Subcutaneous abdominal adipose tissue (tissue), 5 donors: ENCODE data around the gene ANO9.

Experiments used
- H3K27ac ChIP-seq: one replicate; pipeline ENCODE4 v1.7.0; 2013; ENCODE audit warnings: low read depth, mild to moderate bottlenecking, inconsistent platforms, low read length, moderate library complexity
- H3K27me3 ChIP-seq, 5 donors: one replicate each; pipeline ENCODE4 v1.7.0; 2013; ENCODE audit warnings: low read length in 5 of 5, inconsistent platforms in 1 of 5; ENCODE audit not compliant: control insufficient read depth in 5 of 5, insufficient read depth in 4 of 5
- H3K36me3 ChIP-seq, 5 donors: one replicate each; pipeline ENCODE4 v1.7.0; 2013; ENCODE audit warnings: low read length in 5 of 5; ENCODE audit not compliant: control insufficient read depth in 5 of 5, insufficient read depth in 5 of 5
- H3K4me1 ChIP-seq, 5 donors: one replicate each; pipeline ENCODE4 v1.7.0; 2013; ENCODE audit warnings: low read length in 5 of 5, mild to moderate bottlenecking in 3 of 5, moderate library complexity in 1 of 5; ENCODE audit not compliant: control insufficient read depth in 5 of 5, insufficient read depth in 5 of 5
- H3K4me3 ChIP-seq, 5 donors: one replicate each; pipeline ENCODE4 v1.7.0; 2013; ENCODE audit warnings: low read length in 5 of 5, low read depth in 1 of 5
- H3K9ac ChIP-seq, 5 donors: one replicate each; pipeline ENCODE4 v1.7.0; 2013; ENCODE audit warnings: low read length in 5 of 5, mild to moderate bottlenecking in 4 of 5, moderate library complexity in 3 of 5
- H3K9me3 ChIP-seq, 5 donors: one replicate each; pipeline ENCODE4 v1.7.0; 2013; ENCODE audit warnings: low read length in 5 of 5; ENCODE audit not compliant: control insufficient read depth in 5 of 5
- donor health status: healthy.
- donor health status: healthy.
- donor health status: healthy.
- donor health status: healthy.
- donor health status: healthy.

ANO9 gene

GRCh38 chr11:379205-380094 is 62.4 kb downstream of the ANO9 start:
- Histone ChIP-seq H3K27ac (no peak overlapping the region), H3K36me3 (no peaks in the 10 kb centered on the region), H3K27me3 (peaks cover 0 to 16% (median 16%) of the 10 kb centered on the region in 5 donors), H3K9me3 (no peaks in the 10 kb centered on the region), H3K4me1 (no peaks in the 10 kb centered on the region), H3K9ac (no peak overlapping the region), H3K4me3 (no peak overlapping the region)

GRCh38 chr11:377883-378500 is 63.8 kb downstream of the ANO9 start:
- no peak overlapping the region for H3K9ac ChIP-seq
- no peaks in the 10 kb centered on the region for H3K36me3 ChIP-seq
- H3K9me3 ChIP-seq: no peaks in the 10 kb centered on the region
- no peaks in the 10 kb centered on the region for H3K4me1 ChIP-seq
- H3K27ac ChIP-seq: no peak overlapping the region
- H3K4me3 ChIP-seq: no peak overlapping the region
- peaks cover 0 to 13% (median 12%) of the 10 kb centered on the region in 5 donors for H3K27me3 ChIP-seq

- no peaks in the 10 kb centered on the region for H3K4me1 ChIP-seq
- no peak overlapping the region for H3K27ac ChIP-seq
- H3K9me3 ChIP-seq: no peaks in the 10 kb centered on the region
- H3K27me3 ChIP-seq: peaks cover 0 to 14% (median 12%) of the 10 kb centered on the region in 5 donors
- no peak overlapping the region for H3K4me3 ChIP-seq
- no peak overlapping the region for H3K9ac ChIP-seq
- no peaks in the 10 kb centered on the region for H3K36me3 ChIP-seq
These were observed 64.5 kb downstream of the ANO9 start for GRCh38 chr11:377174-377865.

GRCh38 chr11:376531-377173 is 65.2 kb downstream of the ANO9 start:
- Histone ChIP-seq H3K4me1 (no peaks in the 10 kb centered on the region), H3K36me3 (no peaks in the 10 kb centered on the region), H3K27ac (no peak overlapping the region), H3K27me3 (peaks cover 0 to 20% (median 12%) of the 10 kb centered on the region in 5 donors), H3K9ac (no peak overlapping the region), H3K4me3 (no peak overlapping the region), H3K9me3 (no peaks in the 10 kb centered on the region)

GRCh38 chr11:375065-376025 is 66.5 kb downstream of the ANO9 start:
- H3K4me1 ChIP-seq: no peaks in the 10 kb centered on the region
- no peak overlapping the region for H3K4me3 ChIP-seq
- H3K9ac ChIP-seq: no peak overlapping the region
- no peak overlapping the region for H3K27ac ChIP-seq
- H3K27me3 ChIP-seq: peaks cover 6 to 29% (median 18%) of the 10 kb centered on the region in 5 donors
- no peaks in the 10 kb centered on the region for H3K36me3 ChIP-seq
- H3K9me3 ChIP-seq: no peaks in the 10 kb centered on the region

- Histone ChIP-seq H3K27me3 (peaks cover 10 to 29% (median 19%) of the 10 kb centered on the region in 5 donors), H3K36me3 (no peaks in the 10 kb centered on the region), H3K4me3 (no peak overlapping the region), H3K27ac (no peak overlapping the region), H3K9ac (no peak overlapping the region), H3K4me1 (no peaks in the 10 kb centered on the region), H3K9me3 (no peaks in the 10 kb centered on the region)
These were observed 67.9 kb downstream of the ANO9 start for GRCh38 chr11:373716-374551.

GRCh38 chr11:372809-373715 is 68.7 kb downstream of the ANO9 start:
- Histone ChIP-seq H3K4me3 (no peak overlapping the region), H3K27ac (no peak overlapping the region), H3K27me3 (peaks cover 16 to 36% (median 21%) of the 10 kb centered on the region in 5 donors), H3K9ac (no peak overlapping the region), H3K9me3 (no peaks in the 10 kb centered on the region), H3K36me3 (no peaks in the 10 kb centered on the region), H3K4me1 (peaks cover 0 to 7% (median 6%) of the 10 kb centered on the region in 5 donors)
